H1 (cell line): ENCODE data around the gene WDR27. TPM values are rescaled to one million over a fixed set of nuclear protein-coding genes. Genes with fewer than 3 reads are reported as not detected.

Experiments used
- CTCF ChIA-PET: fragments of 300-600 bp; sonication (Branson Sonifier 250); formaldehyde crosslinking; loops from one replicate; lab custom pipeline; 2021; ENCODE audit not compliant: partially characterized antibody; lab: Charles Lee
- POLR2A ChIA-PET: fragments of 300-600 bp; sonication (Branson Sonifier 250); formaldehyde crosslinking; loops from one replicate; lab custom pipeline; 2021; ENCODE audit warnings: inconsistent platforms; ENCODE audit not compliant: partially characterized antibody; lab: Charles Lee
- DNase-seq, 2 experiments: peaks; one replicate each; pipeline versions ENCODE4 v3.0.0 to v3.0.0-alpha.2; 2010 to 2022; ENCODE audit warnings: low spot score in 2 of 2, low read depth in 1 of 2, mixed read lengths in 1 of 2
- FAIRE-seq: peaks from 2 replicates; lab custom pipeline; 2011; peaks lifted over from hg19 to GRCh38; lab: Jason Lieb, UNC
- H2AFZ ChIP-seq: 2 replicates; pipeline ENCODE4 v1.8.1; 2012; ENCODE audit warnings: low read length, inconsistent platforms
- H2AK5ac ChIP-seq: 2 replicates; pipeline ENCODE4 v1.6.1; 2013; ENCODE audit warnings: low read depth, low read length
- H2BK120ac ChIP-seq: replicated peaks from 2 replicates; pipeline ENCODE3; 2013; ENCODE audit warnings: low read depth, low read length, inconsistent platforms
- H2BK12ac ChIP-seq: 2 replicates; pipeline ENCODE4 v1.6.1; 2013; ENCODE audit warnings: low read depth, low read length
- H2BK15ac ChIP-seq: 2 replicates; pipeline ENCODE4 v1.6.1; 2013; ENCODE audit warnings: low read length
- H2BK20ac ChIP-seq: 2 replicates; pipeline ENCODE4 v1.6.1; 2013; ENCODE audit warnings: low read length
- H2BK5ac ChIP-seq: 2 replicates; pipeline ENCODE4 v1.6.1; 2013; ENCODE audit warnings: low read depth, low read length
- H3K14ac ChIP-seq: 2 replicates; pipeline ENCODE4 v1.6.1; 2013; ENCODE audit warnings: inconsistent platforms; ENCODE audit not compliant: insufficient read length
- H3K18ac ChIP-seq: 2 replicates; pipeline ENCODE4 v1.6.1; 2013; ENCODE audit warnings: low read length; ENCODE audit errors: extremely low read depth
- H3K23ac ChIP-seq: 2 replicates; pipeline ENCODE4 v1.6.1; 2013; ENCODE audit warnings: inconsistent platforms; ENCODE audit not compliant: insufficient read length
- H3K23me2 ChIP-seq: 2 replicates; pipeline ENCODE4 v1.6.1; 2013; ENCODE audit warnings: low read depth, low read length
- H3K27ac ChIP-seq: 2 replicates; pipeline ENCODE4 v1.6.1; 2011; ENCODE audit warnings: low read depth, low read length, inconsistent platforms
- H3K27me3 ChIP-seq, 4 experiments: replicated peaks in 1 of 4; 1 replicate in 1 of 4; 2 replicates in 3 of 4; pipeline versions ENCODE4 v1.6.1 to v1.8.1; 2011 to 2013; ENCODE audit warnings: low read length in 3 of 4, mild to moderate bottlenecking in 3 of 4, inconsistent platforms in 2 of 4, mixed read lengths in 2 of 4, moderate library complexity in 1 of 4; ENCODE audit not compliant: control insufficient read depth in 3 of 4, insufficient read depth in 3 of 4; ENCODE audit errors: extremely low read depth in 1 of 4
- H3K36me3 ChIP-seq, 4 experiments: 2 replicates each; pipeline versions ENCODE4 v1.6.1 to v1.8.1; 2011 to 2013; ENCODE audit warnings: mild to moderate bottlenecking in 4 of 4, low read length in 3 of 4, moderate library complexity in 2 of 4, control low read depth in 1 of 4, inconsistent platforms in 1 of 4; ENCODE audit not compliant: insufficient read depth in 4 of 4, control insufficient read depth in 2 of 4
- H3K4ac ChIP-seq: replicated peaks from 2 replicates; pipeline ENCODE3; 2013; ENCODE audit warnings: low read length, low read depth, mixed read lengths, inconsistent platforms; ENCODE audit not compliant: insufficient read length
- H3K4me1 ChIP-seq, 4 experiments: replicated peaks in 1 of 4; 1 replicate in 1 of 4; 2 replicates in 3 of 4; pipeline versions ENCODE4 v1.6.1 to v1.8.1; 2011 to 2013; ENCODE audit warnings: low read length in 3 of 4, inconsistent platforms in 2 of 4, mixed read lengths in 1 of 4; ENCODE audit not compliant: insufficient read depth in 4 of 4, control insufficient read depth in 3 of 4
- H3K4me2 ChIP-seq, 2 experiments: 2 replicates each; pipeline versions ENCODE4 v1.6.1 to v1.8.1; 2011 to 2013; ENCODE audit warnings: low read depth in 2 of 2, low read length in 2 of 2, control low read depth in 1 of 2, inconsistent platforms in 1 of 2, mild to moderate bottlenecking in 1 of 2; ENCODE audit not compliant: insufficient read depth in 1 of 2
- H3K4me3 ChIP-seq, 4 experiments: fragments of 200-600, 300-600 bp in 1 of 4; sonication (generic), shearing (Covaris generic), sonication (Bioruptor Twin) in 1 of 4; 2 replicates each; pipeline versions ENCODE4 v1.5.1 to v1.8.1; 2011 to 2016; ENCODE audit warnings: low read length in 4 of 4, low read depth in 3 of 4, control low read depth in 2 of 4, inconsistent platforms in 2 of 4, mild to moderate bottlenecking in 2 of 4, mixed read lengths in 1 of 4, moderate library complexity in 1 of 4; ENCODE audit not compliant: insufficient read depth in 2 of 4; ENCODE audit errors: extremely low read depth in 1 of 4
- H3K56ac ChIP-seq: replicated peaks from 2 replicates; pipeline ENCODE3; 2013; ENCODE audit warnings: low read depth, mild to moderate bottlenecking, mixed read lengths, low read length, inconsistent platforms; ENCODE audit not compliant: insufficient read length
- H3K79me1 ChIP-seq: 2 replicates; pipeline ENCODE4 v1.6.1; 2013; ENCODE audit warnings: low read depth, low read length, control low read depth
- H3K79me2 ChIP-seq, 2 experiments: 2 replicates each; pipeline versions ENCODE4 v1.6.1 to v1.8.1; 2012 to 2013; ENCODE audit warnings: low read length in 2 of 2, mild to moderate bottlenecking in 2 of 2, inconsistent platforms in 1 of 2; ENCODE audit not compliant: insufficient read depth in 2 of 2, control insufficient read depth in 1 of 2
- H3K9ac ChIP-seq, 4 experiments: replicated peaks in 1 of 4; 1 replicate in 1 of 4; 2 replicates in 3 of 4; pipeline versions ENCODE4 v1.6.1 to v1.8.1; 2011 to 2013; ENCODE audit warnings: low read depth in 3 of 4, low read length in 3 of 4, control low read depth in 2 of 4, mild to moderate bottlenecking in 2 of 4, moderate library complexity in 2 of 4, inconsistent platforms in 1 of 4; ENCODE audit errors: extremely low read depth in 1 of 4
- H3K9me3 ChIP-seq, 2 experiments: 2 replicates each; pipeline versions ENCODE4 v1.6.1 to v1.8.1; 2012 to 2013; ENCODE audit warnings: mild to moderate bottlenecking in 2 of 2, moderate library complexity in 2 of 2, control low read depth in 1 of 2, inconsistent platforms in 1 of 2, low read depth in 1 of 2, low read length in 1 of 2, mixed read lengths in 1 of 2; ENCODE audit not compliant: insufficient read depth in 2 of 2
- H4K20me1 ChIP-seq, 2 experiments: replicated peaks in 1 of 2; 2 replicates each; pipeline versions ENCODE3 to v1.8.1; 2011 to 2013; ENCODE audit warnings: inconsistent platforms in 2 of 2, low read length in 2 of 2, mild to moderate bottlenecking in 1 of 2; ENCODE audit not compliant: insufficient read depth in 2 of 2, control insufficient read depth in 1 of 2
- H4K5ac ChIP-seq: 2 replicates; pipeline ENCODE4 v1.6.1; 2013; ENCODE audit warnings: low read length, low read depth, mixed read lengths, inconsistent platforms; ENCODE audit not compliant: insufficient read length
- H4K8ac ChIP-seq: 2 replicates; pipeline ENCODE4 v1.8.0; 2013; ENCODE audit warnings: mild to moderate bottlenecking, moderate library complexity, low read length, inconsistent platforms; ENCODE audit not compliant: insufficient read depth; ENCODE audit errors: extremely low read depth
- H4K91ac ChIP-seq: replicated peaks from 2 replicates; pipeline ENCODE3; 2013; ENCODE audit warnings: low read length, mixed read lengths, inconsistent platforms; ENCODE audit not compliant: insufficient read length
- CBX5 ChIP-seq: fragments of 300-800, 300-1000 bp; sonication (generic); IDR thresholded peaks from 2 replicates; pipeline ENCODE4 v1.7.1; 2016; ENCODE audit warnings: antibody characterized with exemption, low read length, low read depth
- CBX8 ChIP-seq: fragments of 300-800, 300-1000 bp; sonication (generic); IDR thresholded peaks from 2 replicates; pipeline ENCODE4 v1.7.1; 2016; ENCODE audit warnings: low read depth, low read length, borderline replicate concordance
- CHD2 ChIP-seq: IDR thresholded peaks from 2 replicates; pipeline ENCODE4 v1.6.1; 2012; ENCODE audit warnings: low read length, improper control_type of control experiment
- E2F6 ChIP-seq: IDR thresholded peaks from 2 replicates; pipeline ENCODE4 v1.6.1; 2012; ENCODE audit warnings: inconsistent platforms
- EZH2 ChIP-seq: fragments of 200-600 bp; sonication (generic); IDR thresholded peaks from 2 replicates; pipeline ENCODE4 v1.7.1; 2012; ENCODE audit warnings: low read depth, mild to moderate bottlenecking, moderate library complexity, low read length, inconsistent platforms; ENCODE audit not compliant: severe bottlenecking
- JUN ChIP-seq: IDR thresholded peaks from 2 replicates; pipeline ENCODE4 v1.6.1; 2011; ENCODE audit warnings: low read depth, mild to moderate bottlenecking, improper control_type of control experiment, low read length
- NANOG ChIP-seq: IDR thresholded peaks from 2 replicates; pipeline ENCODE4 v1.6.1; 2011; ENCODE audit warnings: low read length, low read depth, mild to moderate bottlenecking, inconsistent platforms; ENCODE audit not compliant: insufficient read depth, poor library complexity, severe bottlenecking
- PHF8 ChIP-seq: fragments of 200-600 bp; sonication (generic); conservative IDR thresholded peaks from 2 replicates; pipeline ENCODE4 v1.7.1; 2012; ENCODE audit warnings: low read depth, mild to moderate bottlenecking, inconsistent platforms, low read length, moderate library complexity
- RNF2 ChIP-seq: fragments of 200-900, 300-1000 bp; sonication (generic); IDR thresholded peaks from 2 replicates; pipeline ENCODE4 v1.7.1; 2016; ENCODE audit warnings: borderline replicate concordance, low read depth, mild to moderate bottlenecking, antibody characterized with exemption, low read length; ENCODE audit not compliant: poor library complexity, severe bottlenecking; ENCODE audit errors: missing control alignments
- SIRT6 ChIP-seq: IDR thresholded peaks from one replicate; pipeline ENCODE4 v1.7.1; 2012; ENCODE audit warnings: low read length, inconsistent platforms
- SP1 ChIP-seq: IDR thresholded peaks from 2 replicates; pipeline ENCODE4 v1.6.1; 2011; ENCODE audit warnings: low read depth, low read length
- SUZ12 ChIP-seq: fragments of 200-600 bp; sonication (generic); IDR thresholded peaks from 2 replicates; pipeline ENCODE4 v1.6.1; 2012; ENCODE audit warnings: mild to moderate bottlenecking, inconsistent platforms, low read length, moderate library complexity, mixed read lengths
- TCF12 ChIP-seq: IDR thresholded peaks from 2 replicates; pipeline ENCODE4 v1.6.1; 2011; ENCODE audit warnings: low read depth, mild to moderate bottlenecking, low read length
- TEAD4 ChIP-seq: IDR thresholded peaks from 2 replicates; pipeline ENCODE4 v1.6.1; 2012; ENCODE audit warnings: low read depth, low read length, inconsistent platforms, mixed read lengths
- ZNF274 ChIP-seq: IDR thresholded peaks from 2 replicates; pipeline ENCODE4 v1.7.0; 2012; ENCODE audit warnings: low read length, borderline replicate concordance; ENCODE audit errors: extremely low read depth
- polyA plus RNA-seq, 7 experiments: library from polyadenylated mRNA; depleted of rRNA in 3 of 7; stranded (reverse) in 5 of 7; unstranded in 2 of 7; fragments of >200 nt in 5 of 7; fragments of 200-250 nt in 2 of 7; gene quantifications; 1 replicate in 5 of 7; 2 replicates in 1 of 7; 4 replicates in 1 of 7; pipeline versions ENCODE4 v1.2.1 to v1.2.3, GENCODE V29; 2011 to 2013; ENCODE audit warnings: missing spikeins in 2 of 7, mixed read lengths in 2 of 7
- total RNA-seq: library from RNA; stranded (reverse); fragmentation: NEBNext Ultra II Directional; extraction: Animal tissue kit (Norgen Biotek cat#: 25700); gene quantifications from 2 replicates; pipeline ENCODE4 v1.2.1, GENCODE V29; 2021

WDR27 gene
- total and polyA plus RNA-seq, 2 of the 8 experiments (the other 6 are each of a cell fraction or from before 2014, with no cell fraction given): 53.6 to 68.6 TPM

GRCh38 chr6:169495601-169496000, 206.2 kb downstream of the WDR27 start:
- CTCF ChIA-PET: no interaction called here
- no peaks in the 10 kb centered on the region for H3K27me3 ChIP-seq
- H3K9me3 ChIP-seq: no peaks in the 10 kb centered on the region
- H4K5ac ChIP-seq: no peak overlapping the region
- no peak for TF ChIP-seq EZH2
- no peak for TF ChIP-seq TEAD4
- TF ChIP-seq SP1: no peak
- no peak for TF ChIP-seq ZNF274
- no peak for TF ChIP-seq PHF8
- no peak for TF ChIP-seq RNF2
- no peak for TF ChIP-seq CBX8
- no peak for TF ChIP-seq E2F6
- TF ChIP-seq JUN: no peak
- TF ChIP-seq CBX5: no peak
- no peak for TF ChIP-seq SIRT6
- no peak for TF ChIP-seq TCF12
- no peak for TF ChIP-seq SUZ12
- TF ChIP-seq CHD2: no peak
- no peak for TF ChIP-seq NANOG
- TF ChIP-seq, all 59 proteins: peak for 0
- DNase-seq (no peak), FAIRE-seq (no peak)
- Histone ChIP-seq H2BK5ac (no peak overlapping the region), H3K79me2 (no peaks in the 10 kb centered on the region), H2BK15ac (no peak overlapping the region), H3K23ac (no peak overlapping the region), H3K4ac (no peak overlapping the region), H4K20me1 (no peaks in the 10 kb centered on the region), H3K4me1 (no peaks in the 10 kb centered on the region), H2AK5ac (no peak overlapping the region), H2AFZ (no peak overlapping the region), H3K56ac (no peak overlapping the region), H2BK12ac (no peak overlapping the region), H3K4me2 (no peak overlapping the region), H3K9ac (no peak overlapping the region), H2BK20ac (no peak overlapping the region), H2BK120ac (no peak overlapping the region), H4K91ac (no peak overlapping the region), H3K4me3 (no peak overlapping the region), H4K8ac (no peak overlapping the region), H3K36me3 (no peaks in the 10 kb centered on the region), H3K27ac (no peak overlapping the region), H3K79me1 (no peaks in the 10 kb centered on the region), H3K23me2 (no peaks in the 10 kb centered on the region), H3K18ac (no peak overlapping the region), H3K14ac (no peak overlapping the region)
- POLR2A ChIA-PET: no interaction called here
